Transverse colon (tissue), 4 donors: ENCODE data around the gene TMEM52.

Experiments used
- EP300 ChIP-seq: sonication (generic); formaldehyde crosslinking; IDR thresholded peaks from one replicate; pipeline ENCODE4 v1.6.1; 2017; ENCODE audit warnings: antibody characterized with exemption, low read depth
- POLR2A ChIP-seq: fragments of 450-650 bp; IDR thresholded peaks from one replicate; pipeline ENCODE4 v1.6.1; 2016; ENCODE audit warnings: antibody characterized with exemption, mild to moderate bottlenecking, moderate library complexity
- POLR2AphosphoS5 ChIP-seq, 3 donors: sonication (generic); formaldehyde crosslinking; IDR thresholded peaks; one replicate each; pipeline ENCODE4 v1.6.1; 2016; ENCODE audit warnings: antibody characterized with exemption in 3 of 3
- TF ChIP-seq, protein P1 (sequence below), 5 experiments: fragments of 200-600 bp in 3 of 5; fragments of 450-650 bp in 2 of 5; sonication (generic) in 3 of 5; IDR thresholded peaks; 1 replicate in 2 of 5; 2 replicates in 3 of 5; pipeline ENCODE4 v1.5.1; 2016 to 2017; ENCODE audit warnings: antibody characterized with exemption in 5 of 5, inconsistent platforms in 3 of 5, mild to moderate bottlenecking in 2 of 5, moderate library complexity in 1 of 5

DNA sequence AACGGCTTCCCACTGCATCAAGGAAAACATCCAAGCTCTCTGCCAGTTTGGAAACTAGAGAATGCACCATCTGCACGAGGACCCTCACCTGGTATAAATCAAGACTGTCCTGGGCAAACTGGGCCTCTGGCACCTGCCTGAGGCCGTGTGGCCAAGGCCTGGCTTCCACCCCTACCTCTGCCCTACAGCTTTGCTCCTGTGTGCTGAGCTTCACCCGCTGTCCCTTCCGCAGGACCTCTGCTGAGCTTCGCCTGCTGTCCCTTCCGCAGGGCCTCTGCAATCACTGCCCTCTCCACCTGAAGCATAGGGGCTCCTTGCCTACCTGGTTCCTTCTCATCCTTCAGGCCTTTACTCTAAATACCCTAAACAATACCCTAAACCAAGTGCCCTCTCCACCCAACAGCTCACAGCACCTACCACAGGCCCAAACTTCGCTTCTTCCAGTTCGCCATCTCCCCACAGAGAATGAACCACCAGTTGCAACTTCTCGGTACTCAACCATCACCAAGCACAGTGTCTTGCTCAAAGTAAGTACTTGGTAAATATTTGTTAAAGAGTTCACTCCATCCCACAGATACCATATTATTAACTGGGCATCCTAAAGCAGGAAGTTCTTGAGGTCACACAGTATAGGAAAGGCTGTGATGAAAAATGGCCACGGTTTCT is 46.6 kb downstream of the TMEM52 start:
- TF ChIP-seq, protein P1, sequence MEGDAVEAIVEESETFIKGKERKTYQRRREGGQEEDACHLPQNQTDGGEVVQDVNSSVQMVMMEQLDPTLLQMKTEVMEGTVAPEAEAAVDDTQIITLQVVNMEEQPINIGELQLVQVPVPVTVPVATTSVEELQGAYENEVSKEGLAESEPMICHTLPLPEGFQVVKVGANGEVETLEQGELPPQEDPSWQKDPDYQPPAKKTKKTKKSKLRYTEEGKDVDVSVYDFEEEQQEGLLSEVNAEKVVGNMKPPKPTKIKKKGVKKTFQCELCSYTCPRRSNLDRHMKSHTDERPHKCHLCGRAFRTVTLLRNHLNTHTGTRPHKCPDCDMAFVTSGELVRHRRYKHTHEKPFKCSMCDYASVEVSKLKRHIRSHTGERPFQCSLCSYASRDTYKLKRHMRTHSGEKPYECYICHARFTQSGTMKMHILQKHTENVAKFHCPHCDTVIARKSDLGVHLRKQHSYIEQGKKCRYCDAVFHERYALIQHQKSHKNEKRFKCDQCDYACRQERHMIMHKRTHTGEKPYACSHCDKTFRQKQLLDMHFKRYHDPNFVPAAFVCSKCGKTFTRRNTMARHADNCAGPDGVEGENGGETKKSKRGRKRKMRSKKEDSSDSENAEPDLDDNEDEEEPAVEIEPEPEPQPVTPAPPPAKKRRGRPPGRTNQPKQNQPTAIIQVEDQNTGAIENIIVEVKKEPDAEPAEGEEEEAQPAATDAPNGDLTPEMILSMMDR (IDR thresholded peaks at IDR 0.05), result no peak
- TF ChIP-seq EP300 (no peak), POLR2AphosphoS5 (IDR thresholded peaks at IDR 0.05) (no peak), POLR2A (no peak)
